HL-60 (cell line): ENCODE measurements around the gene MOCS1.

Source experiments
- DNase-seq, 2 experiments: peaks; one replicate each; pipeline ENCODE4 v3.0.0-alpha.2; 2010 to 2020; ENCODE audit warnings: low read depth in 1 of 2, low spot score in 1 of 2
- H3K27ac ChIP-seq: fragments of 250-450 bp; sonication (Bioruptor Pico); replicated peaks from 2 replicates; pipeline ENCODE4 v1.5.1; 2020; ENCODE audit warnings: mild to moderate bottlenecking, moderate library complexity
- H3K27me3 ChIP-seq: fragments of 250-450 bp; sonication (Bioruptor Pico); 2 replicates; pipeline ENCODE4 v1.5.1; 2021; ENCODE audit warnings: mild to moderate bottlenecking, moderate library complexity; ENCODE audit not compliant: insufficient read depth, poor library complexity, severe bottlenecking
- H3K4me3 ChIP-seq: replicated peaks from 2 replicates; pipeline ENCODE4 v1.5.1; 2011; ENCODE audit warnings: mild to moderate bottlenecking, control low read depth, low read length; ENCODE audit not compliant: insufficient read depth
- GABPA ChIP-seq: IDR thresholded peaks from 2 replicates; pipeline ENCODE4 v1.6.1; 2012; ENCODE audit warnings: low read depth
- POLR2AphosphoS5 ChIP-seq: IDR thresholded peaks from 2 replicates; pipeline ENCODE4 v1.6.1; 2012; ENCODE audit warnings: low read depth
- SPI1 ChIP-seq: IDR thresholded peaks from 2 replicates; pipeline ENCODE4 v1.6.1; 2012; ENCODE audit warnings: low read depth, mild to moderate bottlenecking, borderline replicate concordance
- TF ChIP-seq, protein P1 (sequence below): IDR thresholded peaks from one replicate; pipeline ENCODE4 v1.5.1; 2011; ENCODE audit warnings: low read length, control low read depth, inconsistent platforms; ENCODE audit not compliant: insufficient read depth
- TF ChIP-seq, protein P2 (sequence below): IDR thresholded peaks from 2 replicates; pipeline ENCODE4 v1.6.1; 2012; ENCODE audit warnings: low read depth; ENCODE audit not compliant: insufficient replicate concordance

Gene MOCS1

DNA sequence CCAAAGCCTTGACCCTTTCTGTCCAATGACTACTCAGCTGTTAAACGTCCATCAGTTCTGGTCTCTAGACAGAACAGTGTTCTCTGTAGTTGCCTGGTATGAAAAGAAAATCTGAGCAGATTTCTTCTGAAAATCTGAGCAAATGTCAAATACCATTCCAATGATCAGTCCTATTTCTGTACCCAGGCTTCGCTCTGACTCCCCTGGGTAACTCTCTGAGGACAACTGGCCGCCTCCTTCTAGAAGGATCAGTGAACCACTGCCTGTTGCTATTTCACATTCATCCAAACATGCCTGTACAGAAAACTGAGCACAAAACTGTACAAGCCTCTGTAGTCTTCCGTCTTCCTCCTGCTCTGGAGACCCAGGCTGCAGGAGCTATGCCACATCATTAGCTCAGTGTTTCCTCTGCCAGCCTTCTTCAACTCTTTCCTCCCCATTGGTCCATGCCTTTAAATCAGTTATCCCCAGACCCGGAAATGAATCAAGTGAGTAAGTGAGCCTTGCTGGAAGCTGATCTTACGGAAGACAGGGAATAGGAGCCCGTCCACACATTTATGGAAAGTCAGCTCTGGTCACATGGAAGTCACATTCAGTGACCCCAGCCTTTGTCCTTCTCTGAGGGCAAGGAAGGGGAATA is 78.8 kb downstream of the MOCS1 start:
- Histone ChIP-seq H3K27ac (no peak overlapping the region), H3K4me3 (no peak overlapping the region), H3K27me3 (no peaks in the 10 kb centered on the region)
- TF ChIP-seq, protein P1, sequence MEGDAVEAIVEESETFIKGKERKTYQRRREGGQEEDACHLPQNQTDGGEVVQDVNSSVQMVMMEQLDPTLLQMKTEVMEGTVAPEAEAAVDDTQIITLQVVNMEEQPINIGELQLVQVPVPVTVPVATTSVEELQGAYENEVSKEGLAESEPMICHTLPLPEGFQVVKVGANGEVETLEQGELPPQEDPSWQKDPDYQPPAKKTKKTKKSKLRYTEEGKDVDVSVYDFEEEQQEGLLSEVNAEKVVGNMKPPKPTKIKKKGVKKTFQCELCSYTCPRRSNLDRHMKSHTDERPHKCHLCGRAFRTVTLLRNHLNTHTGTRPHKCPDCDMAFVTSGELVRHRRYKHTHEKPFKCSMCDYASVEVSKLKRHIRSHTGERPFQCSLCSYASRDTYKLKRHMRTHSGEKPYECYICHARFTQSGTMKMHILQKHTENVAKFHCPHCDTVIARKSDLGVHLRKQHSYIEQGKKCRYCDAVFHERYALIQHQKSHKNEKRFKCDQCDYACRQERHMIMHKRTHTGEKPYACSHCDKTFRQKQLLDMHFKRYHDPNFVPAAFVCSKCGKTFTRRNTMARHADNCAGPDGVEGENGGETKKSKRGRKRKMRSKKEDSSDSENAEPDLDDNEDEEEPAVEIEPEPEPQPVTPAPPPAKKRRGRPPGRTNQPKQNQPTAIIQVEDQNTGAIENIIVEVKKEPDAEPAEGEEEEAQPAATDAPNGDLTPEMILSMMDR, result no peak
- TF ChIP-seq, protein P2, sequence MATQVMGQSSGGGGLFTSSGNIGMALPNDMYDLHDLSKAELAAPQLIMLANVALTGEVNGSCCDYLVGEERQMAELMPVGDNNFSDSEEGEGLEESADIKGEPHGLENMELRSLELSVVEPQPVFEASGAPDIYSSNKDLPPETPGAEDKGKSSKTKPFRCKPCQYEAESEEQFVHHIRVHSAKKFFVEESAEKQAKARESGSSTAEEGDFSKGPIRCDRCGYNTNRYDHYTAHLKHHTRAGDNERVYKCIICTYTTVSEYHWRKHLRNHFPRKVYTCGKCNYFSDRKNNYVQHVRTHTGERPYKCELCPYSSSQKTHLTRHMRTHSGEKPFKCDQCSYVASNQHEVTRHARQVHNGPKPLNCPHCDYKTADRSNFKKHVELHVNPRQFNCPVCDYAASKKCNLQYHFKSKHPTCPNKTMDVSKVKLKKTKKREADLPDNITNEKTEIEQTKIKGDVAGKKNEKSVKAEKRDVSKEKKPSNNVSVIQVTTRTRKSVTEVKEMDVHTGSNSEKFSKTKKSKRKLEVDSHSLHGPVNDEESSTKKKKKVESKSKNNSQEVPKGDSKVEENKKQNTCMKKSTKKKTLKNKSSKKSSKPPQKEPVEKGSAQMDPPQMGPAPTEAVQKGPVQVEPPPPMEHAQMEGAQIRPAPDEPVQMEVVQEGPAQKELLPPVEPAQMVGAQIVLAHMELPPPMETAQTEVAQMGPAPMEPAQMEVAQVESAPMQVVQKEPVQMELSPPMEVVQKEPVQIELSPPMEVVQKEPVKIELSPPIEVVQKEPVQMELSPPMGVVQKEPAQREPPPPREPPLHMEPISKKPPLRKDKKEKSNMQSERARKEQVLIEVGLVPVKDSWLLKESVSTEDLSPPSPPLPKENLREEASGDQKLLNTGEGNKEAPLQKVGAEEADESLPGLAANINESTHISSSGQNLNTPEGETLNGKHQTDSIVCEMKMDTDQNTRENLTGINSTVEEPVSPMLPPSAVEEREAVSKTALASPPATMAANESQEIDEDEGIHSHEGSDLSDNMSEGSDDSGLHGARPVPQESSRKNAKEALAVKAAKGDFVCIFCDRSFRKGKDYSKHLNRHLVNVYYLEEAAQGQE, result no peak
- no peak for TF ChIP-seq GABPA
- no peak for TF ChIP-seq POLR2AphosphoS5
- no peak for TF ChIP-seq SPI1
- no peak for DNase-seq
